ENCODE results near the gene AP4B1. TPM values are rescaled to one million over a fixed set of nuclear protein-coding genes. Genes with fewer than 3 reads are reported as not detected.
A peak's percentile ranks its signal among the peaks of the same experiment; 100 is the strongest.

AP4B1 gene
- total RNA-seq, 1 experiment from 2014 or later: 14.2 TPM

- TF ChIP-seq, protein P1, sequence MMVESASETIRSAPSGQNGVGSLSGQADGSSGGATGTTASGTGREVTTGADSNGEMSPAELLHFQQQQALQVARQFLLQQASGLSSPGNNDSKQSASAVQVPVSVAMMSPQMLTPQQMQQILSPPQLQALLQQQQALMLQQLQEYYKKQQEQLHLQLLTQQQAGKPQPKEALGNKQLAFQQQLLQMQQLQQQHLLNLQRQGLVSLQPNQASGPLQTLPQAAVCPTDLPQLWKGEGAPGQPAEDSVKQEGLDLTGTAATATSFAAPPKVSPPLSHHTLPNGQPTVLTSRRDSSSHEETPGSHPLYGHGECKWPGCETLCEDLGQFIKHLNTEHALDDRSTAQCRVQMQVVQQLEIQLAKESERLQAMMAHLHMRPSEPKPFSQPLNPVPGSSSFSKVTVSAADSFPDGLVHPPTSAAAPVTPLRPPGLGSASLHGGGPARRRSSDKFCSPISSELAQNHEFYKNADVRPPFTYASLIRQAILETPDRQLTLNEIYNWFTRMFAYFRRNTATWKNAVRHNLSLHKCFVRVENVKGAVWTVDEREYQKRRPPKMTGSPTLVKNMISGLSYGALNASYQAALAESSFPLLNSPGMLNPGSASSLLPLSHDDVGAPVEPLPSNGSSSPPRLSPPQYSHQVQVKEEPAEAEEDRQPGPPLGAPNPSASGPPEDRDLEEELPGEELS (CRISPR knock-in tag; IDR thresholded peaks at IDR 0.05): peak; percentile 68; the same call in 1 of the 2 replicates
- TF ChIP-seq JUN (CRISPR knock-in tag; IDR thresholded peaks at IDR 0.05) (no peak), ESRRA (CRISPR knock-in tag; IDR thresholded peaks at IDR 0.05; ENCODE audit: borderline replicate concordance) (0 out of 2 replicates have a peak, but pooled peaks have one; percentile 55), AFF4 (CRISPR knock-in tag; IDR thresholded peaks at IDR 0.05; ENCODE audit: borderline replicate concordance) (no peak), FOXJ3 (CRISPR knock-in tag; IDR thresholded peaks at IDR 0.05; ENCODE audit: borderline replicate concordance) (no peak), PRRX2 (CRISPR knock-in tag; IDR thresholded peaks at IDR 0.05) (no peak), IRF2 (CRISPR knock-in tag; IDR thresholded peaks at IDR 0.05; ENCODE audit: borderline replicate concordance, low read depth) (no peak), KAT7 (CRISPR knock-in tag; IDR thresholded peaks at IDR 0.05; ENCODE audit: borderline replicate concordance) (peak; percentile 76; the same call in 1 of the 2 replicates), GABPB1 (CRISPR knock-in tag; IDR thresholded peaks at IDR 0.05) (peak; percentile 58), ZNF532 (CRISPR knock-in tag; IDR thresholded peaks at IDR 0.05; ENCODE audit: borderline replicate concordance) (no peak), TP53 (CRISPR knock-in tag; IDR thresholded peaks at IDR 0.05) (no peak), ETV6 (CRISPR knock-in tag; IDR thresholded peaks at IDR 0.05) (peak; percentile 4; the same call in 1 of the 2 replicates), NR1H2 (CRISPR knock-in tag; IDR thresholded peaks at IDR 0.05) (no peak), ZNF317 (CRISPR knock-in tag; IDR thresholded peaks at IDR 0.05; ENCODE audit: borderline replicate concordance, low read depth) (0 out of 2 replicates have a peak, but pooled peaks have one; percentile 32), TEAD4 (CRISPR knock-in tag; IDR thresholded peaks at IDR 0.05) (no peak), ATF3 (CRISPR knock-in tag; conservative IDR thresholded peaks at IDR 0.05) (no peak), SP1 (CRISPR knock-in tag; conservative IDR thresholded peaks at IDR 0.05) (peak; percentile 92)
- TF ChIP-seq, protein P2, sequence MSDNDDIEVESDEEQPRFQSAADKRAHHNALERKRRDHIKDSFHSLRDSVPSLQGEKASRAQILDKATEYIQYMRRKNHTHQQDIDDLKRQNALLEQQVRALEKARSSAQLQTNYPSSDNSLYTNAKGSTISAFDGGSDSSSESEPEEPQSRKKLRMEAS (CRISPR knock-in tag; IDR thresholded peaks at IDR 0.05): peak; percentile 76
- TF ChIP-seq, protein P3, sequence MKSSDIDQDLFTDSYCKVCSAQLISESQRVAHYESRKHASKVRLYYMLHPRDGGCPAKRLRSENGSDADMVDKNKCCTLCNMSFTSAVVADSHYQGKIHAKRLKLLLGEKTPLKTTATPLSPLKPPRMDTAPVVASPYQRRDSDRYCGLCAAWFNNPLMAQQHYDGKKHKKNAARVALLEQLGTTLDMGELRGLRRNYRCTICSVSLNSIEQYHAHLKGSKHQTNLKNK (CRISPR knock-in tag; IDR thresholded peaks at IDR 0.05): no peak
- TF ChIP-seq, protein P4, sequence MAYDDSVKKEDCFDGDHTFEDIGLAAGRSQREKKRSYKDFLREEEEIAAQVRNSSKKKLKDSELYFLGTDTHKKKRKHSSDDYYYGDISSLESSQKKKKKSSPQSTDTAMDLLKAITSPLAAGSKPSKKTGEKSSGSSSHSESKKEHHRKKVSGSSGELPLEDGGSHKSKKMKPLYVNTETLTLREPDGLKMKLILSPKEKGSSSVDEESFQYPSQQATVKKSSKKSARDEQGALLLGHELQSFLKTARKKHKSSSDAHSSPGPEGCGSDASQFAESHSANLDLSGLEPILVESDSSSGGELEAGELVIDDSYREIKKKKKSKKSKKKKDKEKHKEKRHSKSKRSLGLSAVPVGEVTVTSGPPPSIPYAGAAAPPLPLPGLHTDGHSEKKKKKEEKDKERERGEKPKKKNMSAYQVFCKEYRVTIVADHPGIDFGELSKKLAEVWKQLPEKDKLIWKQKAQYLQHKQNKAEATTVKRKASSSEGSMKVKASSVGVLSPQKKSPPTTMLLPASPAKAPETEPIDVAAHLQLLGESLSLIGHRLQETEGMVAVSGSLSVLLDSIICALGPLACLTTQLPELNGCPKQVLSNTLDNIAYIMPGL (CRISPR knock-in tag; IDR thresholded peaks at IDR 0.05): peak; percentile 70
- TF ChIP-seq, protein P5, sequence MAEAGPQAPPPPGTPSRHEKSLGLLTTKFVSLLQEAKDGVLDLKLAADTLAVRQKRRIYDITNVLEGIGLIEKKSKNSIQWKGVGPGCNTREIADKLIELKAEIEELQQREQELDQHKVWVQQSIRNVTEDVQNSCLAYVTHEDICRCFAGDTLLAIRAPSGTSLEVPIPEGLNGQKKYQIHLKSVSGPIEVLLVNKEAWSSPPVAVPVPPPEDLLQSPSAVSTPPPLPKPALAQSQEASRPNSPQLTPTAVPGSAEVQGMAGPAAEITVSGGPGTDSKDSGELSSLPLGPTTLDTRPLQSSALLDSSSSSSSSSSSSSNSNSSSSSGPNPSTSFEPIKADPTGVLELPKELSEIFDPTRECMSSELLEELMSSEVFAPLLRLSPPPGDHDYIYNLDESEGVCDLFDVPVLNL (CRISPR knock-in tag; IDR thresholded peaks at IDR 0.05; ENCODE audit: borderline replicate concordance, low read depth): no peak
Observed at GRCh38 chr1:113904674-113905434, at the start of gene AP4B1, which contains the start of gene DCLRE1B (continued).
